GM12878 (cell line): Measurements from ENCODE around the gene DCLK2. TPM values are rescaled to one million over a fixed set of nuclear protein-coding genes. Genes with fewer than 3 reads are reported as not detected.

ENCODE experiments used
- ATAC-seq: fragments of 200-7000 bp; cut with Tn5 transposase; 3 replicates; pipeline ENCODE4 v1.9.1; 2020; ENCODE audit warnings: mild to moderate bottlenecking, moderate library complexity
- BruUV-seq: library from RNA; stranded (reverse); fragments of 400-500 nt; replicated peaks from 2 replicates; lab custom pipeline; 2021; lab: Mats Ljungman, UMichigan
- CTCF ChIA-PET: fragments of 300-600 bp; sonication (Branson Sonifier 250); formaldehyde crosslinking; extraction: SDS; loops from one replicate; lab custom pipeline; 2021; ENCODE audit warnings: inconsistent platforms; lab: Yijun Ruan, JAX
- POLR2A ChIA-PET: fragments of 350-600 bp; formaldehyde crosslinking; extraction: SDS; loops from one replicate; lab custom pipeline; 2021; ENCODE audit warnings: inconsistent platforms; lab: Charles Lee
- RAD21 ChIA-PET: fragments of 300-600 bp; sonication (Branson Sonifier 250); formaldehyde crosslinking; loops from one replicate; lab custom pipeline; 2023; ENCODE audit warnings: antibody characterized with exemption; ENCODE audit not compliant: unreplicated experiment; lab: Charles Lee
- SMC1A ChIA-PET: fragments of 300-600 bp; sonication (Branson Sonifier 250); formaldehyde crosslinking; loops from one replicate; lab custom pipeline; 2023; ENCODE audit not compliant: unreplicated experiment, uncharacterized antibody; lab: Charles Lee
- DNase-seq: peaks from one replicate; pipeline ENCODE4 v3.0.0-alpha.2; 2011; ENCODE audit warnings: low read depth, low spot score
- FAIRE-seq: peaks from 3 replicates; lab custom pipeline; 2011; peaks lifted over from hg19 to GRCh38; lab: Jason Lieb, UNC
- H2AFZ ChIP-seq: 2 replicates; pipeline ENCODE4 v1.6.0; 2011; ENCODE audit warnings: low read depth, low read length, control low read depth; ENCODE audit not compliant: control insufficient read depth
- H3K27ac ChIP-seq: 2 replicates; pipeline ENCODE4 v1.5.1; 2011; ENCODE audit warnings: control low read depth; ENCODE audit not compliant: control insufficient read depth, insufficient read depth
- H3K27me3 ChIP-seq, 2 experiments: replicated peaks in 1 of 2; 2 replicates each; pipeline versions ENCODE4 v1.6.0 to v1.6.1; 2011; ENCODE audit warnings: low read length in 1 of 2; ENCODE audit not compliant: control insufficient read depth in 2 of 2, insufficient read depth in 2 of 2
- H3K36me3 ChIP-seq, 2 experiments: 2 replicates each; pipeline ENCODE4 v1.5.1; 2011; ENCODE audit warnings: low read length in 1 of 2; ENCODE audit not compliant: control insufficient read depth in 2 of 2, insufficient read depth in 2 of 2
- H3K4me1 ChIP-seq: 2 replicates; pipeline ENCODE4 v1.6.1; 2011; ENCODE audit warnings: mild to moderate bottlenecking, low read length, moderate library complexity, mixed read lengths; ENCODE audit not compliant: control insufficient read depth, insufficient read depth
- H3K4me2 ChIP-seq: 2 replicates; pipeline ENCODE4 v1.6.0; 2011; ENCODE audit warnings: control low read depth; ENCODE audit not compliant: control insufficient read depth, insufficient read depth
- H3K4me3 ChIP-seq: fragments of 200-600 bp; sonication (generic); 2 replicates; pipeline ENCODE4 v1.5.1; 2016
- H3K79me2 ChIP-seq: 2 replicates; pipeline ENCODE4 v1.6.0; 2011; ENCODE audit warnings: low read length; ENCODE audit not compliant: control insufficient read depth, insufficient read depth
- H3K9ac ChIP-seq: 2 replicates; pipeline ENCODE4 v1.8.0; 2011; ENCODE audit warnings: low read length, control low read depth, mixed read lengths; ENCODE audit not compliant: control insufficient read depth, insufficient read depth
- H3K9me3 ChIP-seq: replicated peaks from 3 replicates; pipeline ENCODE4 v1.5.1; 2011; ENCODE audit warnings: mild to moderate bottlenecking, low read length; ENCODE audit not compliant: control insufficient read depth, insufficient read depth
- H4K20me1 ChIP-seq: 2 replicates; pipeline ENCODE4 v1.6.0; 2011; ENCODE audit not compliant: control insufficient read depth, insufficient read depth
- BCL11A ChIP-seq: IDR thresholded peaks from 2 replicates; pipeline ENCODE4 v1.6.1; 2011; ENCODE audit warnings: low read depth, low read length
- BHLHE40 ChIP-seq, 2 experiments: fragments of 450-650 bp in 1 of 2; IDR thresholded peaks; 2 replicates each; pipeline ENCODE4 v1.6.1; 2011 to 2017; ENCODE audit warnings: low read depth in 2 of 2, borderline replicate concordance in 1 of 2, improper control_type of control experiment in 1 of 2, low read length in 1 of 2, mild to moderate bottlenecking in 1 of 2
- CHD4 ChIP-seq: fragments of 200-600 bp; sonication (generic); IDR thresholded peaks from 2 replicates; pipeline ENCODE4 v1.6.1; 2016; ENCODE audit warnings: mild to moderate bottlenecking
- ETV6 ChIP-seq, 2 experiments: fragments of 450-650 bp in 1 of 2; IDR thresholded peaks in 1 of 2; conservative IDR thresholded peaks in 1 of 2; 2 replicates each; pipeline ENCODE4 v1.6.1; 2014; ENCODE audit warnings: antibody characterized with exemption in 1 of 2, borderline replicate concordance in 1 of 2, low read depth in 1 of 2, mild to moderate bottlenecking in 1 of 2, moderate library complexity in 1 of 2
- NBN ChIP-seq: fragments of 450-650 bp; IDR thresholded peaks from 2 replicates; pipeline ENCODE4 v1.6.1; 2016
- RBBP5 ChIP-seq: fragments of 200-600 bp; sonication (generic); conservative IDR thresholded peaks from 2 replicates; pipeline ENCODE4 v1.6.1; 2016
- RFX5 ChIP-seq: IDR thresholded peaks from 2 replicates; pipeline ENCODE4 v1.6.1; 2011; ENCODE audit warnings: low read depth, low read length, improper control_type of control experiment
- SRF ChIP-seq, 2 experiments: IDR thresholded peaks; 2 replicates each; pipeline ENCODE4 v1.6.1; 2011; ENCODE audit warnings: low read depth in 2 of 2, low read length in 2 of 2, mild to moderate bottlenecking in 1 of 2, moderate library complexity in 1 of 2
- TBL1XR1 ChIP-seq: IDR thresholded peaks from 2 replicates; pipeline ENCODE4 v1.6.1; 2012; ENCODE audit warnings: low read depth, low read length, improper control_type of control experiment
- ZNF274 ChIP-seq: IDR thresholded peaks from one replicate; pipeline ENCODE4 v1.8.0; 2011; ENCODE audit not compliant: insufficient read length, insufficient read depth
- WGBS: methylation state at CpG from one replicate; pipeline ENCODE4 v1.1.6; 2016; ENCODE audit warnings: low lambda C conversion rate; ENCODE audit not compliant: insufficient replicate concordance, insufficient coverage; ENCODE audit errors: missing lambda C conversion rate; 5-methylcytosine and 5-hydroxymethylcytosine counted together
- in situ Hi-C: fragments of 300-500 bp; cut with MboI; formaldehyde crosslinking; loops from 9 replicates; pipeline ENCODE4 v1.14.3; 2018; ENCODE audit warnings: mixed read lengths
- intact Hi-C: fragments of 100-400 bp; cut with micrococcal nuclease; formaldehyde crosslinking; loops from one replicate; pipeline ENCODE4 v1.14.2; 2022; ENCODE audit not compliant: unreplicated experiment
- polyA plus RNA-seq, 11 experiments: library from polyadenylated mRNA; depleted of rRNA in 4 of 11; unstranded in 6 of 11; stranded (reverse) in 5 of 11; fragments of >200 nt; fragmentation: Nextera tagmentation in 4 of 11; fragmentation: Illumina TruSeq in 1 of 11; extraction: Ambion mirVana in 4 of 11; extraction: Trizol in 1 of 11; gene quantifications; 1 replicate in 1 of 11; 2 replicates in 10 of 11; pipeline versions ENCODE4 v1.2.1 to v1.2.3, GENCODE V29; 2011 to 2016; ENCODE audit warnings: inconsistent platforms in 2 of 11, missing spikeins in 2 of 11, low read depth in 1 of 11
- total RNA-seq, 4 experiments: library from RNA; depleted of rRNA in 3 of 4; stranded (reverse); fragments of >200 nt in 3 of 4; fragmentation: Illumina TruSeq in 1 of 4; extraction: Trizol in 1 of 4; gene quantifications; 2 replicates each; pipeline versions ENCODE4 v1.2.1 to v1.2.3, GENCODE V29; 2013 to 2021
- TF ChIP-seq, protein P1 (sequence below): IDR thresholded peaks from 2 replicates; pipeline ENCODE4 v1.6.1; 2011; ENCODE audit warnings: low read depth, low read length, improper control_type of control experiment, borderline replicate concordance
- TF ChIP-seq, protein P2 (sequence below): IDR thresholded peaks from 2 replicates; pipeline ENCODE4 v1.6.1; 2012; ENCODE audit warnings: low read length, inconsistent platforms
- TF ChIP-seq, protein P3 (sequence below): fragments of 450-650 bp; conservative IDR thresholded peaks from 2 replicates; pipeline ENCODE4 v1.6.1; 2017; ENCODE audit warnings: mild to moderate bottlenecking, moderate library complexity
- TF ChIP-seq, protein P4 (sequence below), 3 experiments: IDR thresholded peaks in 2 of 3; conservative IDR thresholded peaks in 1 of 3; 2 replicates each; pipeline ENCODE4 v1.5.1; 2011; ENCODE audit warnings: low read depth in 3 of 3, low read length in 3 of 3, mild to moderate bottlenecking in 3 of 3, control low read depth in 2 of 3, moderate library complexity in 2 of 3, inconsistent platforms in 1 of 3, mixed read lengths in 1 of 3; ENCODE audit not compliant: control insufficient read depth in 2 of 3, insufficient read depth in 1 of 3; ENCODE audit errors: extremely low read depth in 1 of 3

DCLK2 gene
- total and polyA plus RNA-seq, 10 of the 15 experiments (the other 5 are each of a cell fraction or from before 2014, with no cell fraction given), result not detected

DNA sequence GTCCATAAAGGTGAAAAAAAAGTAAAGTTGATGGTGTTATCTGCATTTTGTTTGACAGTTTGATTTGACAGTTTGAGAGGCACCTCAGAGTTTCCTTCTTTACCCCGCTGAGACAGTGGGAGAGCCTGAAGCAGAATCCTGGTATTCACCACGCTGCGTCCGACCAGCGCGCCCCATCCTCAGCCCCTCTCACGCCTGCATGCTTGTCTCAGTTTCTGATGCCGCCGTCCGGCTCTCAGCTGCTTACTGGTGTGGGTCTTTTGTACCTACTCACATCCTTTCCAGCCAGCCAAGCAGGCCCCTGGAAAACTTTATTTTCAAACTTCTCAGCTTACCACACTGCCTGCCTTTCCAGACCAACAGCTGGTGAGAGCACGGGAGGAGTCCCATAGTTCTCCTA lies 175.2 kb downstream of the DCLK2 start:
- no peak overlapping the region for H3K4me2 ChIP-seq
- H3K9ac ChIP-seq, result no peak overlapping the region
- intact Hi-C loops, result no loop called here
- TF ChIP-seq, protein P1, sequence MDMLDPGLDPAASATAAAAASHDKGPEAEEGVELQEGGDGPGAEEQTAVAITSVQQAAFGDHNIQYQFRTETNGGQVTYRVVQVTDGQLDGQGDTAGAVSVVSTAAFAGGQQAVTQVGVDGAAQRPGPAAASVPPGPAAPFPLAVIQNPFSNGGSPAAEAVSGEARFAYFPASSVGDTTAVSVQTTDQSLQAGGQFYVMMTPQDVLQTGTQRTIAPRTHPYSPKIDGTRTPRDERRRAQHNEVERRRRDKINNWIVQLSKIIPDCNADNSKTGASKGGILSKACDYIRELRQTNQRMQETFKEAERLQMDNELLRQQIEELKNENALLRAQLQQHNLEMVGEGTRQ, result no peak
- TF ChIP-seq, protein P2, sequence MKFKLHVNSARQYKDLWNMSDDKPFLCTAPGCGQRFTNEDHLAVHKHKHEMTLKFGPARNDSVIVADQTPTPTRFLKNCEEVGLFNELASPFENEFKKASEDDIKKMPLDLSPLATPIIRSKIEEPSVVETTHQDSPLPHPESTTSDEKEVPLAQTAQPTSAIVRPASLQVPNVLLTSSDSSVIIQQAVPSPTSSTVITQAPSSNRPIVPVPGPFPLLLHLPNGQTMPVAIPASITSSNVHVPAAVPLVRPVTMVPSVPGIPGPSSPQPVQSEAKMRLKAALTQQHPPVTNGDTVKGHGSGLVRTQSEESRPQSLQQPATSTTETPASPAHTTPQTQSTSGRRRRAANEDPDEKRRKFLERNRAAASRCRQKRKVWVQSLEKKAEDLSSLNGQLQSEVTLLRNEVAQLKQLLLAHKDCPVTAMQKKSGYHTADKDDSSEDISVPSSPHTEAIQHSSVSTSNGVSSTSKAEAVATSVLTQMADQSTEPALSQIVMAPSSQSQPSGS, result no peak
- TF ChIP-seq, protein P3, sequence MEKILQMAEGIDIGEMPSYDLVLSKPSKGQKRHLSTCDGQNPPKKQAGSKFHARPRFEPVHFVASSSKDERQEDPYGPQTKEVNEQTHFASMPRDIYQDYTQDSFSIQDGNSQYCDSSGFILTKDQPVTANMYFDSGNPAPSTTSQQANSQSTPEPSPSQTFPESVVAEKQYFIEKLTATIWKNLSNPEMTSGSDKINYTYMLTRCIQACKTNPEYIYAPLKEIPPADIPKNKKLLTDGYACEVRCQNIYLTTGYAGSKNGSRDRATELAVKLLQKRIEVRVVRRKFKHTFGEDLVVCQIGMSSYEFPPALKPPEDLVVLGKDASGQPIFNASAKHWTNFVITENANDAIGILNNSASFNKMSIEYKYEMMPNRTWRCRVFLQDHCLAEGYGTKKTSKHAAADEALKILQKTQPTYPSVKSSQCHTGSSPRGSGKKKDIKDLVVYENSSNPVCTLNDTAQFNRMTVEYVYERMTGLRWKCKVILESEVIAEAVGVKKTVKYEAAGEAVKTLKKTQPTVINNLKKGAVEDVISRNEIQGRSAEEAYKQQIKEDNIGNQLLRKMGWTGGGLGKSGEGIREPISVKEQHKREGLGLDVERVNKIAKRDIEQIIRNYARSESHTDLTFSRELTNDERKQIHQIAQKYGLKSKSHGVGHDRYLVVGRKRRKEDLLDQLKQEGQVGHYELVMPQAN, result no peak
- TF ChIP-seq RBBP5 (no peak), TBL1XR1 (no peak), ZNF274 (no peak), CHD4 (no peak), BCL11A (no peak), SRF (IDR thresholded peaks at IDR 0.05; ENCODE audit: low read depth in 2 of 2, low read length in 2 of 2) (no peak), BHLHE40 (IDR thresholded peaks at IDR 0.05; ENCODE audit: borderline replicate concordance in 1 of 2, low read depth in 2 of 2, low read length in 1 of 2) (no peak), NBN (no peak), RFX5 (no peak), ETV6 (conservative IDR thresholded peaks at IDR 0.05 in 1 of 2, IDR thresholded peaks at IDR 0.05 in 1 of 2; ENCODE audit: borderline replicate concordance in 1 of 2, low read depth in 1 of 2) (no peak)
- TF ChIP-seq, protein P4, sequence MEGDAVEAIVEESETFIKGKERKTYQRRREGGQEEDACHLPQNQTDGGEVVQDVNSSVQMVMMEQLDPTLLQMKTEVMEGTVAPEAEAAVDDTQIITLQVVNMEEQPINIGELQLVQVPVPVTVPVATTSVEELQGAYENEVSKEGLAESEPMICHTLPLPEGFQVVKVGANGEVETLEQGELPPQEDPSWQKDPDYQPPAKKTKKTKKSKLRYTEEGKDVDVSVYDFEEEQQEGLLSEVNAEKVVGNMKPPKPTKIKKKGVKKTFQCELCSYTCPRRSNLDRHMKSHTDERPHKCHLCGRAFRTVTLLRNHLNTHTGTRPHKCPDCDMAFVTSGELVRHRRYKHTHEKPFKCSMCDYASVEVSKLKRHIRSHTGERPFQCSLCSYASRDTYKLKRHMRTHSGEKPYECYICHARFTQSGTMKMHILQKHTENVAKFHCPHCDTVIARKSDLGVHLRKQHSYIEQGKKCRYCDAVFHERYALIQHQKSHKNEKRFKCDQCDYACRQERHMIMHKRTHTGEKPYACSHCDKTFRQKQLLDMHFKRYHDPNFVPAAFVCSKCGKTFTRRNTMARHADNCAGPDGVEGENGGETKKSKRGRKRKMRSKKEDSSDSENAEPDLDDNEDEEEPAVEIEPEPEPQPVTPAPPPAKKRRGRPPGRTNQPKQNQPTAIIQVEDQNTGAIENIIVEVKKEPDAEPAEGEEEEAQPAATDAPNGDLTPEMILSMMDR (IDR thresholded peaks at IDR 0.05 in 2 of 3, conservative IDR thresholded peaks at IDR 0.05 in 1 of 3; ENCODE audit: control insufficient read depth in 2 of 3, extremely low read depth in 1 of 3, insufficient read depth in 1 of 3, low read depth in 3 of 3, low read length in 3 of 3), result no peak
- no peak overlapping the region for H3K27ac ChIP-seq
- in situ Hi-C loops, result no loop called here
- no peaks in the 10 kb centered on the region for H3K79me2 ChIP-seq
- no peak overlapping the region for H3K4me3 ChIP-seq
- H3K9me3 ChIP-seq, result no peaks in the 10 kb centered on the region
- no TSS peak for BruUV-seq
- H3K4me1 ChIP-seq, result no peaks in the 10 kb centered on the region
- CTCF ChIA-PET, result no interaction called here
- RAD21 ChIA-PET, result no interaction called here
- no peak overlapping the region for H2AFZ ChIP-seq
- FAIRE-seq (no peak), DNase-seq (no peak), ATAC-seq (no peak)
- POLR2A ChIA-PET, result no interaction called here
- H4K20me1 ChIP-seq, result no peaks in the 10 kb centered on the region
- SMC1A ChIA-PET, result no interaction called here
- H3K27me3 ChIP-seq, result no peaks in the 10 kb centered on the region; a peak in 1 of 4 replicates
- no peaks in the 10 kb centered on the region for H3K36me3 ChIP-seq
- WGBS, result 52% methylated on average over 10 of the region's 11 CpGs
